HG02623 (cell line): ENCODE results near the gene CCDC107.
"Not testable (repeated sequence)": the region's sequence is repeated elsewhere in the genome, so short reads cannot be mapped to it uniquely, and the experiment has no call there.

Experiments
- ATAC-seq: cut with Tn5 transposase; IDR thresholded peaks from one replicate; pipeline ENCODE4 v1.9.1; 2021; ENCODE audit warnings: moderate library complexity; ENCODE audit not compliant: unreplicated experiment

The CCDC107 gene

DNA sequence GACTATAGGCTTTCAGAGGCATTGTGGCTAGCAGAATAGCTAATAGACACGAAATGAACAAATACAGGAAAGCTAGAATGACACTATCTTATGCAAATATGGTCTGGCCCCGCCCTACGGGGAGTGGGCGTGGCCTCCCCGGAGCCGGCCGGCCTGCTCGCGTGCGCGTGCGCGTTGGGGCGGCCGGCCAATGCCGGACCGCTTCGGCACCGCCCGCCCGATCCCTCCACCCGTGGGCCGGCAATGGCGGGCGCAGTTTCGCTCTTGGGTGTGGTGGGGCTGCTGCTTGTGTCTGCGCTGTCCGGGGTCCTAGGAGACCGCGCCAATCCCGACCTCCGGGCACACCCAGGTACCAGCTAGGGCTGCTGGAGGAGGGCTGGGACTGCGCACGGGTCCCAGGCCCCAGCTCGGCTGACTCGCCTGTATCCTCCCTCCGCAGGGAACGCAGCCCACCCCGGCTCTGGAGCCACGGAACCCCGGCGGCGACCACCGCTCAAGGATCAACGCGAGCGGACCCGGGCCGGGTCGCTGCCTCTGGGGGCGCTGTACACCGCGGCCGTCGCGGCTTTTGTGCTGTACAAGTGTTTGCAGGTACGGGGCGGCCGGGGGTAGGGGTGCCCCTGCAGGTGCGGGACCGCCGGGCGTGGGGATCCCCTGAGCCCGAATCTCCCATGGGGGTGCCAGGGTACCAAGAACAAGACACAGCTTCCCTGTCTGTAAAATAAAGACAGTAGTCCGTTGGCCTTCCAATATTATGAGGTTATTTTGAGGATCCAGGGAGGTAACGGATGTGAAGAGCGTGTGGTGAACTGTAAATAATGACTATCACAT lies at the start of gene CCDC107:
TSS of gene CCDC107 (plus strand) at position 156 of the 831 bp plus-strand sequence. CDS start at position 244, 88 bp downstream.
- ATAC-seq: peak; percentile 64

GRCh38 chr9:35609001-35609819 lies 48.9 kb upstream of the CCDC107 start:
- no peak for ATAC-seq

DNA sequence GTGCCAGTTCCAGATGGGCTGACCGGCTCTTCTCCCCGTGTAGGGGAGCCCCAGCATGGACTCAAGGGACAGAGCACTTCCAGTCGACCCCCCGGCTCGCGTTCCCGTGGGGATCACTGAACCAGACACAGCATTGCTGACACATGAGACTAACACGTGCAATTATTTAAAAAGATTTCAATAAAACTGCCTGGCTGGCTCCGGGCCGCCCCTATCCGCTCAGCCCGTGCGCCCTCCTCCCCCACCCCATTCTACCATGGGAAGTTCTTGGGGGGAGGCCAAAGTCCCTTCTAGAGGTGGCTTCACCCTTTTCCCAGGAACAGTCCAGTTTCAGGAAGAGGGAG lies 48.3 kb upstream of the CCDC107 start:
- ATAC-seq: no peak

DNA sequence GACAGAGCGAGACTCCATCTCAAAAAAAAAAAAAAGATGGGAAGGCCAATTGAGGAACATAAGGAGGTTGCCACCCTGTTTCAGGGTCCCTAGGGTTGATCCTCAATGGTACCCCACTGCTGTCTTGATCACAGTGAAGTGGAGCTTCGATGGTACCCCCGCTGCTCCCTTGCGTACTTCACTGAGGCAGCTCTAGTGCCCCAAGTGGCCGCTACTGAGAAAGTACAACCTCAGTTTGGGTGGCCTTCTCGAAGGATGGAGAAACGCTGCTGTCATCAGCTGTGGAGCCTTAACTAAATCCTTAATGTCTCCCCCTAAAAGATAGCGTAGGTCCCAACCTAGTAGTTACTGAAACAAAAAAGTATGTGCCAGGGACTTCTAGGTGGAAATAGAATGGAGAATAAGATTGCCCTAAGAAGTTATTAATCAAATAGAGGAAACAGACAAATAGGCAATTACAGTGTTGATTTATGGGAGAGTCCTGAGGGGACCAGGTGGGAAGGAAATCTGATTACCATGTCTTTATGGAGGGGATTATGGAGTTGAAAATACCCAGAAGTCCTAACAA lies 46.8 kb upstream of the CCDC107 start:
- ATAC-seq: peak; percentile 43

DNA sequence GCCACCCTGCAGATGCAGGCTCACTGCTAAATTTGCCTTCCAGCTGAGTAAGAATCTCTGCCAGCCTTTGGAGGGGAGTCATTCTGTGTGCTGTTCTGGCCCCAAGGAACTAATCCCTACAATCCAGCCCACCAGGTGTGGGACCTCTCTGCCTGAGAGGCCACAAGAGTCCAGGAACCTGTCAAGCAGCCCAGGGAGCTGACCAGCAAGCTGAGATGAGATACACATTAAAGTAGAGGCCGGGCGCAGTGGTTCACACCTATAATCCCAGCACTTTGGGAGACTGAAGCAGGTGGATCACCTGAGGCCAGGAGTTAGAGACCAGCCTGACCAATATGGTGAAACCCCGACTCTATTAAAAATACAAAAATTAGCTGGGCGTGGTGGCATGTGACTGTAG lies 46.0 kb upstream of the CCDC107 start:
- not testable (repeated sequence) for ATAC-seq

DNA sequence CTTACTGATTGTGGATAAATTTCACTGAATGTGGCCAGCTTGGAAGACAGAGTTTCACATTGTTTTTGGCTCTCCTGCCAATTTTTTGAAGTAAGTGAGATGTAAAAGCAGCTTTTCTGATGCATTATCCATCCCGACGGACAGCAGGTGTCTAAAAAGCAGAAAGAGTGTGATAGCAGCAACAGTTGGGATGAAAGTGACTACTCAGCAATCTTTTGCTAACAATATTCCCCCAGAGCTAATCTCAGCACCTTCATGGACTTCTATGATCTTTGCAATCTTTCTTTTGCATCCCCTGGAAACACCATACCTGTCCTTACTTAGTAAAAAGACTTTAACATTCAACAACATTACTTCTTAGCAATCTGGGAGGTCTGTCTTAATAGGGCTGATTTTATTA lies 45.2 kb upstream of the CCDC107 start:
- ATAC-seq: no peak

DNA sequence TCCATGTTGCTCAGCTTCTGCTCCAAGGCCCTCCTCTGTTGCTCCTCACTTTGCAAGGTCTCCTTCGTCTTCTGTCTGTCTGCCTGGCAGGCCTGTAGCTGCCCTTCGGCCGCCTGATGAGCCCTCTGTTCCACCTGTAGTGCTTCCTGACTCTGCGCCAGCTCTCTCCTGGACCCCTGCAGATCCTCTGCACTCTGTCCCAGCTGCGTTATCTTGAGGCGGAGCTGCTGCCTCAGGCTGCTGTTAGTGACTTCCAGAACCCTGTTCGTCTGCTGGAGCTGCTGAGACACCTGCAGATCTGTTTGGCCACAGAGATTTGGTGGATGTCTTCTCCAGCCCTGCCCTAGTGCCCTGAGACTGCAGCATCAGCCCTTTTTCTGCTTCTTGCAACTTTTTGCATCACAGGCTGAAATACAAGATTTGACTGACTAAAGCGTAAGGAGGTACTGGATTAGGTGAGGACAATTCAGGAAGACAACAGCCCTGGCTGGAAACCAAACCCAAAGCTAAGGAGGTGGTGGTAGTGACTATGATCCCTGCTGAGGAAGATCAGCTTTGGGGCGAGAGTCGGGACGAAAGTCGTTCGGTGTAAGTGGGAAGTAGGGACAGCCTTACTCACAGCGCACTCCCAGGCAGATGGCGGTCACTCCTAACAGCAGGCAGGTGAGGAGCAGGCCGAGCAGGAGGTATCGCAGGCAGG lies 42.0 kb upstream of the CCDC107 start:
- ATAC-seq: no peak

GRCh38 chr9:35616681-35617459 lies 41.2 kb upstream of the CCDC107 start:
- ATAC-seq: peak; percentile 37

- ATAC-seq: no peak
Observed at GRCh38 chr9:35617548-35617947, 40.5 kb upstream of the CCDC107 start.

- ATAC-seq: no peak
Observed at GRCh38 chr9:35618325-35618727, 39.8 kb upstream of the CCDC107 start, which contains the start of gene CD72. CD72 (minus strand) TSS chr9:35618413; CDS start chr9:35618303, 110 bp downstream.

DNA sequence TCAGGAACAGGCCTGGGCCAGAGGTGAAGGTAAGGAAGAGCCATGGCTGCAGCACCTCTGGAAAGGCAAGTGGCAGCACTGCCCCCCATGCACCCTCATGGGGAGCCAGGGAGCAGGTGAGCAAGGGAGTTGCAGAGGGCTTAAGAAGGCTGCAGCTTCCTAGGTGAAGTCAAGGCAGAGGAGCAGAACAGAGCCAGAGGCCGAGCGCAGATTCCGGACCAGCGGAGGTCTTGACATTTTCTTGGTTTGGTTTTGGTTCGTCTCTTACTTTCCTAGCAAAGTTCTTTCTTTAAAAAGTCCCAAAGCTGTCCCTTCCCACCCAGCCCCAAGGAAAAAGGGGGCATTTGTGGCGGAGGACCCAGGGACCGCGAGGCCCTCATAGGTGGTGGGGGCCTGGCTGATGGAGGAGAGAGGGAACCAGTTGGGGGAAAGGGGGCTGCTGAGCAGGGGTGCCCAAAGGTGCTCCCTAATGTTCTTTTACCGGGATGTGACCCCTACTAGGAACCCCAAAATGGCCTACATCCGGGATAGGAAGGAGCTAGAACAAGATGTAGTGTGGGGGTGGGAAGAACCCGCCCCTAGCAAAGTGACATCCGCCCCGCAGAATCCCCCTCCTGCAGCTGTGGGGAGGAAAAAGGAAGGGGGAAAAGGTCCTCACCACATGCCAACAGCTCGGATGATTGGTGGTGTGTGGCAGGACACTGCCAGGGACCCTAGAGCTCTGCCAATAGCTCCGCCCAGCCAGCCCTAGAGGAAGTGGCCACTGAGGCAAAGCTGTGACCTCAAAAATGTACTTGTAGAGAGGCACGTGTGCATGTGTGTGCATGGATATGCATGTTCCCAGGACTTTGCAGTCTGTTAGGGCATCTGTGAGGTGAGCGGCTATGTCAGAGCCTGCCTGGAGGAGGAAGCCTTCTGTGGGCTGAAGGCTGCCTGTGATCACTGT lies 39.0 kb upstream of the CCDC107 start:
- ATAC-seq: peak; percentile 34

DNA sequence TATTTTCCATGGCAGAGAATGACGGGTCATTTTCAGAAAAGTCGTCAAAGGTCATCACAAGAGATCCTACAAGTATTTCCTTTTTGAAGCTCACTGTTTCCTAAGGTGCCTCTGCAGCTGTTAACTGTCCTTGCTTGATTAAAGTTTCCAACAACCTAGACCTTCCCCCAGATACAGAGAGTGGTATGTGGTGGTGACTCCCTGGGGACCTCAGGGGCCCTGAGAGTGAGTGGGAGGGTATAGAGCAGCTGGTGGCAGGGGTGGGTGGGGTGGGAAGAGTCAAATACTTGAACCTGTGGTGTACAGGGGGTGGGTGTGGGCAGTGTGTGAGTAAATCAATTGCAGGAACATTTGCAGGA lies 38.3 kb upstream of the CCDC107 start:
- peak; percentile 34 for ATAC-seq

DNA sequence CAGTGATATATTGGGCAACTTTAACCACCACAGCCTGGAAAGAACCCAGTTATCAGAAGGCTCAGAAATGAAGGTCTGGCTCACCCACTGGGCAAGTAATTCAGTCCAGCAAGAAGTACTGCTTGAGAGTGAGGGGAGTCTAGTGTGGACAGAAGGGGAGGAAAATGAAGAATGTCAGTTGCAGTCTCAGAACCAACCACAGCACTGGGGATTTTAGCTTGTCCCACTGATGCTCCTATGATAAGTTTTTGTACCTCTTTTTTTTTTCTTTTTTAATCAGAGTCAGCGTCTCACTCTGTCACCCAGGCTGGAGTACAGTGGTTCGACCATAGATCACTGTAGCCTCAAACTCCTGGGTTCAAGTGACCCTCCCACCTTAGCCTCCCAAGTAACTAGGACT lies 30.5 kb upstream of the CCDC107 start:
- ATAC-seq: no peak

- ATAC-seq: no peak
Observed at GRCh38 chr9:35628389-35628991, 29.6 kb upstream of the CCDC107 start.

GRCh38 chr9:35629597-35629996 lies 28.5 kb upstream of the CCDC107 start:
- no peak for ATAC-seq

DNA sequence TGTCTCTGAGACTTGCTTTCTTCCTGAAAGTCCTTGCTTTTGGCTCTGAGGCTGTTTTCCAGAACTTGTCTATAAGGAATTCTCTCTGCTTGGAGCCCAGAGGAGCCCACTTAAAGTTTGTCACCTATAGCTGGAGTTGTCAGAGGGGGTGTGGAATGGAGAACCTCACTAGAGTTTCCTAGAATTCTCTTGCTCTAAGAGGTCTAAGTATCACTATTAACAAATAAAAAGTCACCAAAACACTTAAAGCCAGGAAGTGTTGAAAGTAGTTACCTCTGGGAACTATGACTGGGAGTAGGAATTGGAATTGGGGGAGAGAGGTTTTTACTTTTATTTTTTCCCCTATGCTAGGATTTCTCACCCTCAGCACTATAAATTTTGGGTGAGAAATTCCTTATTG lies 22.4 kb upstream of the CCDC107 start:
- no peak for ATAC-seq

- ATAC-seq: no peak
Observed at GRCh38 chr9:35636135-35636876, 21.8 kb upstream of the CCDC107 start.

DNA sequence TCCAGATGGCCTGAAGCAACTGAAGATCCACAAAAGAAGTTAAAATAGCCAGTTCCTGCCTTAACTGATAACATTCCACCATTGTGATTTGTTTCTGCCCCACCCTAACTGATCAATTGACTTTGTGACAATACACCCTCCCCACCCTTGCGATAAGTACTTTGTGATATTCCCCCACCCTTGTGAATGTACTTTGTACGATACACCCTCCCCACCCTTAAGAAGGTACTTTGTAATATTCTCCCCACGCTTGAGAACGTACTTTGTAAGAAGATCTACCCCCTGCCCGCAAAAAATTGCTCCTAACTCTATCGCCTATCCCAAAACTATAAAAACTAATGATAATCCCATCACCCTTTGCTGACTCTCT lies 21.2 kb upstream of the CCDC107 start:
- not testable (repeated sequence) for ATAC-seq
